NCI-H146 (cell line): Measurements from ENCODE around the gene MID1.
"Not testable (repeated sequence)": the region's sequence is repeated elsewhere in the genome, so short reads cannot be mapped to it uniquely, and the experiment has no call there.

Source experiments
- DNase-seq: peaks from one replicate; lab custom pipeline; 2025; lab: John Stamatoyannopoulos, UW

MID1 gene

GRCh38 chrX:10617186-10617998 is 3.0 kb downstream of the MID1 start:
- DNase-seq, result no peak

GRCh38 chrX:10615931-10616774 is 4.2 kb downstream of the MID1 start:
- DNase-seq, result peak; percentile 76

- no peak for DNase-seq
Observed at GRCh38 chrX:10612215-10612614, 8.2 kb downstream of the MID1 start.

GRCh38 chrX:10611441-10612090 is 8.8 kb downstream of the MID1 start:
- no peak for DNase-seq

GRCh38 chrX:10608099-10608498 is 12.3 kb downstream of the MID1 start:
- no peak for DNase-seq

GRCh38 chrX:10607233-10607632 is 13.2 kb downstream of the MID1 start:
- no peak for DNase-seq

- DNase-seq, result no peak
Observed at GRCh38 chrX:10603612-10604011, 16.8 kb downstream of the MID1 start.

- no peak for DNase-seq
Observed at GRCh38 chrX:10602646-10603045, 17.7 kb downstream of the MID1 start.

- no peak for DNase-seq
Observed at GRCh38 chrX:10600479-10600878, 19.9 kb downstream of the MID1 start.

- no peak for DNase-seq
Observed at GRCh38 chrX:10598540-10598939, 21.8 kb downstream of the MID1 start.

GRCh38 chrX:10597871-10598270 is 22.5 kb downstream of the MID1 start:
- DNase-seq, result peak; percentile 15

- no peak for DNase-seq
Observed at GRCh38 chrX:10591363-10592335, 28.7 kb downstream of the MID1 start.

GRCh38 chrX:10589787-10590186 is 30.6 kb downstream of the MID1 start:
- not testable (repeated sequence) for DNase-seq

GRCh38 chrX:10589098-10589497 is 31.3 kb downstream of the MID1 start:
- DNase-seq, result no peak

GRCh38 chrX:10584882-10585281 is 35.5 kb downstream of the MID1 start:
- not testable (repeated sequence) for DNase-seq

- DNase-seq, result no peak
Observed at GRCh38 chrX:10582945-10583344, 37.4 kb downstream of the MID1 start.

- DNase-seq, result peak; percentile 21
Observed at GRCh38 chrX:10582215-10582733, 38.1 kb downstream of the MID1 start.

- DNase-seq, result peak; percentile 41
Observed at GRCh38 chrX:10579112-10580011, 41.0 kb downstream of the MID1 start.

GRCh38 chrX:10578527-10578926 is 41.9 kb downstream of the MID1 start:
- DNase-seq, result no peak

GRCh38 chrX:10577853-10578252 is 42.5 kb downstream of the MID1 start:
- DNase-seq, result no peak
